Measurements from ENCODE around the gene OSBPL9. TPM values are rescaled to one million over a fixed set of nuclear protein-coding genes. Genes with fewer than 3 reads are reported as not detected.

OSBPL9 gene
- total and polyA plus RNA-seq, 9 of the 15 experiments (the other 6 are each of a cell fraction or from before 2014, with no cell fraction given): 43.9 to 217 (median 170) TPM

GRCh38 chr1:51729156-51729823 lies 112.4 kb downstream of the OSBPL9 start (continued):
- TF ChIP-seq, protein P1, sequence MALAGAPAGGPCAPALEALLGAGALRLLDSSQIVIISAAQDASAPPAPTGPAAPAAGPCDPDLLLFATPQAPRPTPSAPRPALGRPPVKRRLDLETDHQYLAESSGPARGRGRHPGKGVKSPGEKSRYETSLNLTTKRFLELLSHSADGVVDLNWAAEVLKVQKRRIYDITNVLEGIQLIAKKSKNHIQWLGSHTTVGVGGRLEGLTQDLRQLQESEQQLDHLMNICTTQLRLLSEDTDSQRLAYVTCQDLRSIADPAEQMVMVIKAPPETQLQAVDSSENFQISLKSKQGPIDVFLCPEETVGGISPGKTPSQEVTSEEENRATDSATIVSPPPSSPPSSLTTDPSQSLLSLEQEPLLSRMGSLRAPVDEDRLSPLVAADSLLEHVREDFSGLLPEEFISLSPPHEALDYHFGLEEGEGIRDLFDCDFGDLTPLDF (CRISPR knock-in tag; IDR thresholded peaks at IDR 0.05): no peak
- TF ChIP-seq MYBL2 (IDR thresholded peaks at IDR 0.05; ENCODE audit: low read depth) (no peak), MYBL2 (CRISPR knock-in tag; IDR thresholded peaks at IDR 0.05; ENCODE audit: borderline replicate concordance) (no peak), SMARCE1 (IDR thresholded peaks at IDR 0.05) (peak; percentile 68), ZFP30 (CRISPR knock-in tag; IDR thresholded peaks at IDR 0.05; ENCODE audit: borderline replicate concordance) (no peak), RBM22 (IDR thresholded peaks at IDR 0.05; ENCODE audit: low read depth, low read length, poor library complexity, severe bottlenecking) (no peak), AFF1 (IDR thresholded peaks at IDR 0.05; ENCODE audit: low read depth in 1 of 2, partially characterized antibody in 2 of 2) (no peak), GTF2F1 (IDR thresholded peaks at IDR 0.05; ENCODE audit: low read depth, low read length) (no peak), XRCC5 (IDR thresholded peaks at IDR 0.05; ENCODE audit: low read depth, low read length) (no peak), CSDE1 (IDR thresholded peaks at IDR 0.05) (no peak), FOXJ2 (tag; IDR thresholded peaks at IDR 0.05) (no peak), ETV6 (IDR thresholded peaks at IDR 0.05; ENCODE audit: borderline replicate concordance in 1 of 2, low read depth in 2 of 2, low read length in 1 of 2) (no peak), ETV6 (CRISPR knock-in tag; IDR thresholded peaks at IDR 0.05; ENCODE audit: borderline replicate concordance) (no peak), ZBTB8A (IDR thresholded peaks at IDR 0.05; ENCODE audit: partially characterized antibody) (no peak), JUNB (CRISPR knock-in tag; conservative IDR thresholded peaks at IDR 0.05) (no peak), RHOXF2B (CRISPR knock-in tag; conservative IDR thresholded peaks at IDR 0.05) (no peak)
- TF ChIP-seq, protein P2, sequence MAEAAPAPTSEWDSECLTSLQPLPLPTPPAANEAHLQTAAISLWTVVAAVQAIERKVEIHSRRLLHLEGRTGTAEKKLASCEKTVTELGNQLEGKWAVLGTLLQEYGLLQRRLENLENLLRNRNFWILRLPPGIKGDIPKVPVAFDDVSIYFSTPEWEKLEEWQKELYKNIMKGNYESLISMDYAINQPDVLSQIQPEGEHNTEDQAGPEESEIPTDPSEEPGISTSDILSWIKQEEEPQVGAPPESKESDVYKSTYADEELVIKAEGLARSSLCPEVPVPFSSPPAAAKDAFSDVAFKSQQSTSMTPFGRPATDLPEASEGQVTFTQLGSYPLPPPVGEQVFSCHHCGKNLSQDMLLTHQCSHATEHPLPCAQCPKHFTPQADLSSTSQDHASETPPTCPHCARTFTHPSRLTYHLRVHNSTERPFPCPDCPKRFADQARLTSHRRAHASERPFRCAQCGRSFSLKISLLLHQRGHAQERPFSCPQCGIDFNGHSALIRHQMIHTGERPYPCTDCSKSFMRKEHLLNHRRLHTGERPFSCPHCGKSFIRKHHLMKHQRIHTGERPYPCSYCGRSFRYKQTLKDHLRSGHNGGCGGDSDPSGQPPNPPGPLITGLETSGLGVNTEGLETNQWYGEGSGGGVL (CRISPR knock-in tag; IDR thresholded peaks at IDR 0.05): no peak
- TF ChIP-seq, protein P3, sequence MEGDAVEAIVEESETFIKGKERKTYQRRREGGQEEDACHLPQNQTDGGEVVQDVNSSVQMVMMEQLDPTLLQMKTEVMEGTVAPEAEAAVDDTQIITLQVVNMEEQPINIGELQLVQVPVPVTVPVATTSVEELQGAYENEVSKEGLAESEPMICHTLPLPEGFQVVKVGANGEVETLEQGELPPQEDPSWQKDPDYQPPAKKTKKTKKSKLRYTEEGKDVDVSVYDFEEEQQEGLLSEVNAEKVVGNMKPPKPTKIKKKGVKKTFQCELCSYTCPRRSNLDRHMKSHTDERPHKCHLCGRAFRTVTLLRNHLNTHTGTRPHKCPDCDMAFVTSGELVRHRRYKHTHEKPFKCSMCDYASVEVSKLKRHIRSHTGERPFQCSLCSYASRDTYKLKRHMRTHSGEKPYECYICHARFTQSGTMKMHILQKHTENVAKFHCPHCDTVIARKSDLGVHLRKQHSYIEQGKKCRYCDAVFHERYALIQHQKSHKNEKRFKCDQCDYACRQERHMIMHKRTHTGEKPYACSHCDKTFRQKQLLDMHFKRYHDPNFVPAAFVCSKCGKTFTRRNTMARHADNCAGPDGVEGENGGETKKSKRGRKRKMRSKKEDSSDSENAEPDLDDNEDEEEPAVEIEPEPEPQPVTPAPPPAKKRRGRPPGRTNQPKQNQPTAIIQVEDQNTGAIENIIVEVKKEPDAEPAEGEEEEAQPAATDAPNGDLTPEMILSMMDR (IDR thresholded peaks at IDR 0.05 in 2 of 3, conservative IDR thresholded peaks at IDR 0.05 in 1 of 3; ENCODE audit: insufficient read depth in 2 of 3, low read depth in 1 of 3, low read length in 3 of 3): no peak
